ENCODE data around the gene RBMS2.
"Not testable (repeated sequence)": the region's sequence is repeated elsewhere in the genome, so short reads cannot be mapped to it uniquely, and the experiment has no call there.

Gene RBMS2

GRCh38 chr12:56541631-56542030 is 20.0 kb downstream of the RBMS2 start:
- no peaks in the 10 kb centered on the region; the same call in 1 of the 2 replicates for H3K36me3 ChIP-seq (ENCODE audit: control insufficient read depth, insufficient read depth, low read length)
- no CpG with 5 or more reads among the region's 2 CpGs for WGBS (ENCODE audit: insufficient coverage, insufficient read length)
- H3K4me3 ChIP-seq (ENCODE audit: low read length), result no peak overlapping the region

GRCh38 chr12:56542164-56542563 is 20.5 kb downstream of the RBMS2 start:
- H3K4me3 ChIP-seq (ENCODE audit: low read length), result no peak overlapping the region

More at GRCh38 chr12:56541631-56542030, 20.0 kb downstream of the RBMS2 start:
- Histone ChIP-seq H3K9me3 (ENCODE audit: control insufficient read depth, insufficient read depth, low read length) (no peaks in the 10 kb centered on the region), H3K27me3 (ENCODE audit: control insufficient read depth, insufficient read depth, low read length) (no peaks in the 10 kb centered on the region), H3K27ac (ENCODE audit: low read length) (no peak overlapping the region), H3K4me1 (ENCODE audit: control insufficient read depth, insufficient read depth, low read length) (no peaks in the 10 kb centered on the region)
- no peak for DNase-seq (ENCODE audit: low read depth, low spot score)

GRCh38 chr12:56545023-56545604 is 23.5 kb downstream of the RBMS2 start:
- Histone ChIP-seq H3K4me3 (ENCODE audit: low read length) (no peak overlapping the region), H3K36me3 (ENCODE audit: control insufficient read depth, insufficient read depth, low read length) (no peaks in the 10 kb centered on the region; the same call in 1 of the 2 replicates), H3K27ac (ENCODE audit: low read length) (no peak overlapping the region), H3K4me1 (ENCODE audit: control insufficient read depth, insufficient read depth, low read length) (no peaks in the 10 kb centered on the region), H3K9me3 (ENCODE audit: control insufficient read depth, insufficient read depth, low read length) (no peaks in the 10 kb centered on the region), H3K27me3 (ENCODE audit: control insufficient read depth, insufficient read depth, low read length) (no peaks in the 10 kb centered on the region)
- DNase-seq (ENCODE audit: low read depth, low spot score), result no peak
- WGBS (ENCODE audit: insufficient coverage, insufficient read length), result no CpG with 5 or more reads among the region's 3 CpGs

More at GRCh38 chr12:56542164-56542563, 20.5 kb downstream of the RBMS2 start:
- Histone ChIP-seq H3K27ac (ENCODE audit: low read length) (no peak overlapping the region), H3K36me3 (ENCODE audit: control insufficient read depth, insufficient read depth, low read length) (no peaks in the 10 kb centered on the region; the same call in 1 of the 2 replicates), H3K27me3 (ENCODE audit: control insufficient read depth, insufficient read depth, low read length) (no peaks in the 10 kb centered on the region), H3K4me1 (ENCODE audit: control insufficient read depth, insufficient read depth, low read length) (no peaks in the 10 kb centered on the region), H3K9me3 (ENCODE audit: control insufficient read depth, insufficient read depth, low read length) (no peaks in the 10 kb centered on the region)
- DNase-seq (ENCODE audit: low read depth, low spot score), result no peak
- WGBS (ENCODE audit: insufficient coverage, insufficient read length), result no CpG with 5 or more reads among the region's 4 CpGs

- H3K36me3 ChIP-seq (ENCODE audit: control insufficient read depth, insufficient read depth, low read length), result no peaks in the 10 kb centered on the region; the same call in 1 of the 2 replicates
- no peaks in the 10 kb centered on the region for H3K4me1 ChIP-seq (ENCODE audit: control insufficient read depth, insufficient read depth, low read length)
- no peak overlapping the region for H3K27ac ChIP-seq (ENCODE audit: low read length)
- no peaks in the 10 kb centered on the region for H3K27me3 ChIP-seq (ENCODE audit: control insufficient read depth, insufficient read depth, low read length)
- H3K9me3 ChIP-seq (ENCODE audit: control insufficient read depth, insufficient read depth, low read length), result no peaks in the 10 kb centered on the region
- WGBS (ENCODE audit: insufficient coverage, insufficient read length), result no CpG with 5 or more reads among the region's 5 CpGs
- no peak for DNase-seq (ENCODE audit: low read depth, low spot score)
- H3K4me3 ChIP-seq (ENCODE audit: low read length), result no peak overlapping the region
Measured at GRCh38 chr12:56546680-56547079, 25.1 kb downstream of the RBMS2 start.

GRCh38 chr12:56551070-56551469 is 29.4 kb downstream of the RBMS2 start:
- H3K9me3 ChIP-seq (ENCODE audit: control insufficient read depth, insufficient read depth, low read length), result no peaks in the 10 kb centered on the region
- no peaks in the 10 kb centered on the region for H3K36me3 ChIP-seq (ENCODE audit: control insufficient read depth, insufficient read depth, low read length)
- no peak overlapping the region for H3K27ac ChIP-seq (ENCODE audit: low read length)
- H3K4me1 ChIP-seq (ENCODE audit: control insufficient read depth, insufficient read depth, low read length), result no peaks in the 10 kb centered on the region
- no peak for DNase-seq (ENCODE audit: low read depth, low spot score)
- H3K27me3 ChIP-seq (ENCODE audit: control insufficient read depth, insufficient read depth, low read length), result no peaks in the 10 kb centered on the region
- no peak overlapping the region for H3K4me3 ChIP-seq (ENCODE audit: low read length)
- no CpG with 5 or more reads among the region's 5 CpGs for WGBS (ENCODE audit: insufficient coverage, insufficient read length)

- DNase-seq (ENCODE audit: low read depth, low spot score), result peak; percentile 5
- Histone ChIP-seq H3K4me1 (ENCODE audit: control insufficient read depth, insufficient read depth, low read length) (no peaks in the 10 kb centered on the region), H3K36me3 (ENCODE audit: control insufficient read depth, insufficient read depth, low read length) (no peaks in the 10 kb centered on the region), H3K27ac (ENCODE audit: low read length) (no peak overlapping the region), H3K9me3 (ENCODE audit: control insufficient read depth, insufficient read depth, low read length) (no peaks in the 10 kb centered on the region), H3K4me3 (ENCODE audit: low read length) (no peak overlapping the region), H3K27me3 (ENCODE audit: control insufficient read depth, insufficient read depth, low read length) (no peaks in the 10 kb centered on the region)
- no CpG with 5 or more reads among the region's 6 CpGs for WGBS (ENCODE audit: insufficient coverage, insufficient read length)
Measured at GRCh38 chr12:56565510-56566101, 44.0 kb downstream of the RBMS2 start.

- Histone ChIP-seq H3K36me3 (ENCODE audit: control insufficient read depth, insufficient read depth, low read length) (no peaks in the 10 kb centered on the region), H3K9me3 (ENCODE audit: control insufficient read depth, insufficient read depth, low read length) (no peaks in the 10 kb centered on the region), H3K4me3 (ENCODE audit: low read length) (no peak overlapping the region), H3K27ac (ENCODE audit: low read length) (no peak overlapping the region), H3K27me3 (ENCODE audit: control insufficient read depth, insufficient read depth, low read length) (no peaks in the 10 kb centered on the region), H3K4me1 (ENCODE audit: control insufficient read depth, insufficient read depth, low read length) (no peaks in the 10 kb centered on the region)
- DNase-seq (ENCODE audit: low read depth, low spot score), result no peak
- WGBS (ENCODE audit: insufficient coverage, insufficient read length), result no CpG with 5 or more reads among the region's 1 CpG
Measured at GRCh38 chr12:56568146-56568545, 46.5 kb downstream of the RBMS2 start.

GRCh38 chr12:56571121-56571520 is 49.5 kb downstream of the RBMS2 start:
- no peaks in the 10 kb centered on the region for H3K4me1 ChIP-seq (ENCODE audit: control insufficient read depth, insufficient read depth, low read length)
- WGBS (ENCODE audit: insufficient coverage, insufficient read length), result no CpG with 5 or more reads among the region's 4 CpGs
- H3K27ac ChIP-seq (ENCODE audit: low read length), result no peak overlapping the region
- H3K9me3 ChIP-seq (ENCODE audit: control insufficient read depth, insufficient read depth, low read length), result no peaks in the 10 kb centered on the region
- H3K4me3 ChIP-seq (ENCODE audit: low read length), result no peak overlapping the region
- no peak for DNase-seq (ENCODE audit: low read depth, low spot score)
- H3K27me3 ChIP-seq (ENCODE audit: control insufficient read depth, insufficient read depth, low read length), result no peaks in the 10 kb centered on the region
- no peaks in the 10 kb centered on the region for H3K36me3 ChIP-seq (ENCODE audit: control insufficient read depth, insufficient read depth, low read length)

- WGBS (ENCODE audit: insufficient coverage, insufficient read length), result no CpG with 5 or more reads among the region's 1 CpG
- H3K4me3 ChIP-seq (ENCODE audit: low read length), result no peak overlapping the region
- no peak for DNase-seq (ENCODE audit: low read depth, low spot score)
- no peak overlapping the region for H3K27ac ChIP-seq (ENCODE audit: low read length)
- no peaks in the 10 kb centered on the region for H3K4me1 ChIP-seq (ENCODE audit: control insufficient read depth, insufficient read depth, low read length)
- H3K9me3 ChIP-seq (ENCODE audit: control insufficient read depth, insufficient read depth, low read length), result no peaks in the 10 kb centered on the region
- no peaks in the 10 kb centered on the region for H3K27me3 ChIP-seq (ENCODE audit: control insufficient read depth, insufficient read depth, low read length)
- H3K36me3 ChIP-seq (ENCODE audit: control insufficient read depth, insufficient read depth, low read length), result no peaks in the 10 kb centered on the region
Measured at GRCh38 chr12:56572288-56572687, 50.7 kb downstream of the RBMS2 start.

GRCh38 chr12:56574210-56574609 is 52.6 kb downstream of the RBMS2 start:
- H3K27me3 ChIP-seq (ENCODE audit: control insufficient read depth, insufficient read depth, low read length), result no peaks in the 10 kb centered on the region
- WGBS (ENCODE audit: insufficient coverage, insufficient read length), result no CpG with 5 or more reads among the region's 2 CpGs
- H3K9me3 ChIP-seq (ENCODE audit: control insufficient read depth, insufficient read depth, low read length), result no peaks in the 10 kb centered on the region
- no peaks in the 10 kb centered on the region for H3K4me1 ChIP-seq (ENCODE audit: control insufficient read depth, insufficient read depth, low read length)
- DNase-seq (ENCODE audit: low read depth, low spot score), result no peak
- H3K4me3 ChIP-seq (ENCODE audit: low read length), result no peak overlapping the region
- H3K36me3 ChIP-seq (ENCODE audit: control insufficient read depth, insufficient read depth, low read length), result no peaks in the 10 kb centered on the region
- H3K27ac ChIP-seq (ENCODE audit: low read length), result no peak overlapping the region

- H3K27ac ChIP-seq (ENCODE audit: low read length); H3K9me3 ChIP-seq (ENCODE audit: control insufficient read depth, insufficient read depth, low read length); H3K27me3 ChIP-seq (ENCODE audit: control insufficient read depth, insufficient read depth, low read length); H3K4me3 ChIP-seq (ENCODE audit: low read length); DNase-seq (ENCODE audit: low read depth, low spot score); H3K36me3 ChIP-seq (ENCODE audit: control insufficient read depth, insufficient read depth, low read length); H3K4me1 ChIP-seq (ENCODE audit: control insufficient read depth, insufficient read depth, low read length): not testable (repeated sequence)
- WGBS (ENCODE audit: insufficient coverage, insufficient read length), result no CpG with 5 or more reads among the region's 7 CpGs
Measured at GRCh38 chr12:56577248-56577647, 55.6 kb downstream of the RBMS2 start.

All from iPS DF 6.9 (cell line).